K562 (cell line): Measurements from ENCODE around the gene EEF1A1. TPM values are rescaled to one million over a fixed set of nuclear protein-coding genes. Genes with fewer than 3 reads are reported as not detected.

Experiments used
- CTCFL ChIP-seq: IDR thresholded peaks from 2 replicates; pipeline ENCODE4 v1.6.1; 2011; ENCODE audit warnings: borderline replicate concordance, low read depth, mild to moderate bottlenecking, moderate library complexity, low read length; ENCODE audit not compliant: insufficient read depth, poor library complexity, severe bottlenecking
- DDX20 ChIP-seq: fragments of 450-650 bp; IDR thresholded peaks from 2 replicates; pipeline ENCODE4 v1.6.1; 2016; ENCODE audit warnings: missing genetic modification characterization, low read depth, mild to moderate bottlenecking, missing compliant biosample characterization, moderate library complexity
- DMBX1 ChIP-seq: fragments of 250-450 bp; sonication (Bioruptor Pico); IDR thresholded peaks from 2 replicates; pipeline ENCODE4 v1.8.0; 2022; ENCODE audit warnings: inconsistent platforms, mild to moderate bottlenecking, moderate library complexity, borderline replicate concordance
- HCFC1 ChIP-seq: IDR thresholded peaks from 2 replicates; pipeline ENCODE4 v1.6.1; 2012; ENCODE audit warnings: low read depth, low read length, improper control_type of control experiment
- ID3 ChIP-seq, 2 experiments: fragments of 250-450 bp in 1 of 2; fragments of 450-650 bp in 1 of 2; sonication (Bioruptor Pico) in 1 of 2; IDR thresholded peaks; 2 replicates each; pipeline versions ENCODE4 v1.6.1 to v1.8.0; 2016 to 2021; ENCODE audit warnings: mild to moderate bottlenecking in 2 of 2, moderate library complexity in 2 of 2, missing compliant biosample characterization in 1 of 2, missing genetic modification characterization in 1 of 2
- ILF3 ChIP-seq: fragments of 450-650 bp; IDR thresholded peaks from 2 replicates; pipeline ENCODE4 v1.6.1; 2018; ENCODE audit warnings: antibody characterized with exemption, mild to moderate bottlenecking, moderate library complexity, borderline replicate concordance
- NR4A1 ChIP-seq, 2 experiments: fragments of 250-450 bp in 1 of 2; fragments of 450-650 bp in 1 of 2; sonication (Bioruptor Pico) in 1 of 2; IDR thresholded peaks; 2 replicates each; pipeline versions ENCODE4 v1.4.0 to v1.6.1; 2016 to 2020; ENCODE audit warnings: mild to moderate bottlenecking in 2 of 2, missing compliant biosample characterization in 1 of 2, missing genetic modification characterization in 1 of 2, moderate library complexity in 1 of 2
- PRDM10 ChIP-seq: fragments of 450-650 bp; IDR thresholded peaks from 2 replicates; pipeline ENCODE4 v1.6.1; 2018; ENCODE audit not compliant: partially characterized antibody
- RFX1 ChIP-seq: fragments of 450-650 bp; IDR thresholded peaks from 2 replicates; pipeline ENCODE4 v1.6.1; 2016; ENCODE audit warnings: mild to moderate bottlenecking, moderate library complexity
- RHOXF2B ChIP-seq: fragments of 250-450 bp; sonication (Bioruptor Pico); conservative IDR thresholded peaks from 2 replicates; pipeline ENCODE4 v1.5.1; 2021
- SLC30A9 ChIP-seq: fragments of 250-450 bp; sonication (Bioruptor Pico); IDR thresholded peaks from 2 replicates; pipeline ENCODE4 v1.8.0; 2022; ENCODE audit warnings: mild to moderate bottlenecking, moderate library complexity
- SRF ChIP-seq, 2 experiments: fragments of 250-450, 450-650 bp in 1 of 2; sonication (Bioruptor Pico) in 1 of 2; sonication (generic) in 1 of 2; formaldehyde crosslinking; IDR thresholded peaks; 2 replicates each; pipeline versions ENCODE4 v1.5.0 to v1.5.1; 2020 to 2022; ENCODE audit warnings: mild to moderate bottlenecking in 1 of 2, missing genetic modification reagents in 1 of 2
- STAT5A ChIP-seq: IDR thresholded peaks from 2 replicates; pipeline ENCODE4 v1.6.1; 2012; ENCODE audit warnings: low read length, inconsistent platforms, borderline replicate concordance
- VEZF1 ChIP-seq: fragments of 200-800 bp; sonication (Bioruptor generic); IDR thresholded peaks from 2 replicates; pipeline ENCODE4 v1.6.1; 2017; ENCODE audit warnings: missing genetic modification characterization, missing compliant biosample characterization
- ZFP1 ChIP-seq: fragments of 450-650 bp; formaldehyde crosslinking; IDR thresholded peaks from 2 replicates; pipeline ENCODE4 v1.4.0; 2020; ENCODE audit warnings: mild to moderate bottlenecking, mixed read lengths
- polyA plus RNA-seq, 8 experiments: library from polyadenylated mRNA; depleted of rRNA in 4 of 8; stranded (reverse) in 5 of 8; unstranded in 3 of 8; fragments of >200 nt; fragmentation: Nextera tagmentation in 2 of 8; fragmentation: Illumina TruSeq in 1 of 8; extraction: Ambion mirVana in 2 of 8; extraction: Trizol in 1 of 8; gene quantifications; 2 replicates each; pipeline versions ENCODE4 v1.2.1 to v1.2.3, GENCODE V29; 2011 to 2014; ENCODE audit warnings: inconsistent platforms in 1 of 8, missing spikeins in 1 of 8
- total RNA-seq, 7 experiments: library from RNA; depleted of rRNA in 6 of 7; stranded (reverse); fragments of >200 nt in 6 of 7; fragmentation: Illumina TruSeq in 2 of 7; extraction: Trizol in 2 of 7; gene quantifications; 2 replicates each; pipeline versions ENCODE4 v1.2.1 to v1.2.3, GENCODE V29; 2011 to 2021; ENCODE audit warnings: low replicate concordance in 1 of 7

EEF1A1 gene
- total and polyA plus RNA-seq, 9 of the 15 experiments (the other 6 are each of a cell fraction or from before 2014, with no cell fraction given) = 6,453 to 17,323 (median 11,082) TPM

GRCh38 chr6:73564578-73565345, 43.9 kb upstream of the EEF1A1 start (continued):
- TF ChIP-seq VEZF1 (CRISPR knock-in tag) (peak; percentile 88), NR4A1 (CRISPR knock-in tag; IDR thresholded peaks at IDR 0.05) (peak; percentile 99), NR4A1 (tag; IDR thresholded peaks at IDR 0.05) (peak; percentile 100), ID3 (CRISPR knock-in tag; IDR thresholded peaks at IDR 0.05) (peak; percentile 98), ID3 (tag; IDR thresholded peaks at IDR 0.05) (peak; percentile 100), DDX20 (peak; percentile 99), RHOXF2B (peak; percentile 99), SRF (CRISPR knock-in tag; IDR thresholded peaks at IDR 0.05) (peak; percentile 91 to 99), ZFP1 (CRISPR knock-in tag) (peak; percentile 97), DMBX1 (CRISPR knock-in tag) (peak; percentile 100), RFX1 (peak; percentile 86), PRDM10 (peak; percentile 86), SLC30A9 (CRISPR knock-in tag) (0 out of 2 replicates have a peak, but pooled peaks have one; percentile 28), ILF3 (no peak), HCFC1 (0 out of 2 replicates have a peak, but pooled peaks have one; percentile 3), CTCFL (no peak), STAT5A (peak; percentile 98)
